Brain microvascular endothelial cell (primary cell): ENCODE results near the gene TACC3.
A peak's percentile ranks its signal among the peaks of the same experiment; 100 is the strongest.
"Not testable (repeated sequence)": the region's sequence is repeated elsewhere in the genome, so short reads cannot be mapped to it uniquely, and the experiment has no call there.

Experiments used
- DNase-seq: peaks from one replicate; pipeline ENCODE4 v3.0.0-alpha.2; 2020
- H3K27ac ChIP-seq: fragments of 250-450 bp; sonication (Bioruptor Pico); 2 replicates; pipeline ENCODE4 v1.5.1; 2020; ENCODE audit warnings: mild to moderate bottlenecking, moderate library complexity
- H3K27me3 ChIP-seq: fragments of 250-450 bp; sonication (Bioruptor Pico); replicated peaks from 2 replicates; pipeline ENCODE4 v1.5.1; 2020; ENCODE audit warnings: mild to moderate bottlenecking
- H3K36me3 ChIP-seq: fragments of 250-450 bp; sonication (Bioruptor Pico); replicated peaks from 2 replicates; pipeline ENCODE4 v1.5.1; 2020; ENCODE audit warnings: mild to moderate bottlenecking
- H3K4me3 ChIP-seq: 2 replicates; pipeline ENCODE4 v1.5.1; 2011; ENCODE audit warnings: low read depth, mild to moderate bottlenecking, control low read depth, low read length, moderate library complexity
- CTCF ChIP-seq: IDR thresholded peaks from 2 replicates; pipeline ENCODE4 v1.5.1; 2011; ENCODE audit warnings: low read depth, mild to moderate bottlenecking, moderate library complexity, low read length, control low read depth, inconsistent platforms; ENCODE audit errors: missing control alignments
- in situ Hi-C: cut with HindIII; loops from 2 replicates; pipeline ENCODE4 v1.10.0; 2017; ENCODE audit warnings: low sequenced_read_pairs, low pct_ligation_motif_present

The TACC3 gene

GRCh38 chr4:1693131-1693896, 28.0 kb upstream of the TACC3 start:
- TF ChIP-seq CTCF, result peak; percentile 98
- in situ Hi-C loops, result no loop called here
- no peak overlapping the region for H3K4me3 ChIP-seq
- peak; percentile 38 for DNase-seq
- no peak overlapping the region for H3K27ac ChIP-seq
- no peaks in the 10 kb centered on the region for H3K27me3 ChIP-seq
- H3K36me3 ChIP-seq, result peaks cover 59% of the 10 kb centered on the region

- Histone ChIP-seq H3K27me3 (no peaks in the 10 kb centered on the region), H3K27ac (no peak overlapping the region), H3K36me3 (peaks cover 74% of the 10 kb centered on the region), H3K4me3 (no peak overlapping the region)
- no peak for DNase-seq
- no peak for TF ChIP-seq CTCF
- in situ Hi-C loops, result no loop called here
These were observed 25.4 kb upstream of the TACC3 start for GRCh38 chr4:1695913-1696312.

- H3K27ac ChIP-seq, H3K27me3 ChIP-seq, DNase-seq, H3K4me3 ChIP-seq, in situ Hi-C loops: not testable (repeated sequence)
- H3K36me3 ChIP-seq, result peaks cover 66% of the 10 kb centered on the region
These were observed 19.6 kb upstream of the TACC3 start for GRCh38 chr4:1701671-1702070.

- TF ChIP-seq CTCF, result no peak
- DNase-seq, result no peak
- in situ Hi-C loops, result no loop called here
- Histone ChIP-seq H3K27ac (no peak overlapping the region), H3K27me3 (no peaks in the 10 kb centered on the region), H3K36me3 (peaks cover 55% of the 10 kb centered on the region), H3K4me3 (no peak overlapping the region)
These were observed 17.5 kb upstream of the TACC3 start for GRCh38 chr4:1703867-1704266.

- no peak for TF ChIP-seq CTCF
- no peak overlapping the region for H3K27ac ChIP-seq
- H3K4me3 ChIP-seq, result no peak overlapping the region
- no peak for DNase-seq
- H3K27me3 ChIP-seq, result no peaks in the 10 kb centered on the region
- peaks cover 47% of the 10 kb centered on the region for H3K36me3 ChIP-seq
- in situ Hi-C loops, result no loop called here
These were observed 15.6 kb upstream of the TACC3 start for GRCh38 chr4:1705732-1706131.

GRCh38 chr4:1706358-1706757, 15.0 kb upstream of the TACC3 start:
- DNase-seq, result no peak
- Histone ChIP-seq H3K36me3 (peaks cover 42% of the 10 kb centered on the region), H3K27me3 (no peaks in the 10 kb centered on the region), H3K4me3 (no peak overlapping the region), H3K27ac (no peak overlapping the region)
- in situ Hi-C loops, result no loop called here
- TF ChIP-seq CTCF, result no peak
